Esophagus muscularis mucosa (tissue), 4 donors: ENCODE measurements around the gene SURF4. TPM values are rescaled to one million over a fixed set of nuclear protein-coding genes. Genes with fewer than 3 reads are reported as not detected.

ENCODE experiments used
- DNase-seq: peaks from one replicate; pipeline ENCODE4 v3.0.0-alpha.2; 2017; ENCODE audit errors: extremely low spot score
- H3K27ac ChIP-seq, 4 donors: fragments of 200-600 bp; sonication (generic); replicated peaks in 1 of 4; 1 replicate in 3 of 4; 2 replicates in 1 of 4; pipeline ENCODE4 v1.5.1; 2016 to 2019; ENCODE audit warnings: mild to moderate bottlenecking in 1 of 4
- H3K27me3 ChIP-seq, 4 donors: fragments of 200-600 bp; sonication (generic); one replicate each; pipeline versions ENCODE4 v1.5.1 to v1.6.0; 2016 to 2019
- H3K36me3 ChIP-seq, 4 donors: fragments of 200-600 bp; sonication (generic); one replicate each; pipeline ENCODE4 v1.5.1; 2016 to 2019
- H3K4me1 ChIP-seq, 4 donors: fragments of 200-600 bp; sonication (generic); one replicate each; pipeline ENCODE4 v1.5.1; 2016 to 2019
- H3K4me3 ChIP-seq, 4 donors: fragments of 200-600 bp; sonication (generic); 1 replicate in 2 of 4; 2 replicates in 2 of 4; pipeline ENCODE4 v1.5.1; 2016 to 2019; ENCODE audit warnings: mild to moderate bottlenecking in 4 of 4, moderate library complexity in 1 of 4
- H3K9me3 ChIP-seq, 4 donors: fragments of 200-600 bp; sonication (generic); 1 replicate in 3 of 4; 2 replicates in 1 of 4; pipeline ENCODE4 v1.5.1; 2016 to 2019
- CTCF ChIP-seq, 3 experiments: fragments of 200-600 bp in 2 of 3; fragments of 450-650 bp in 1 of 3; sonication (generic) in 2 of 3; IDR thresholded peaks; one replicate each; pipeline ENCODE4 v1.5.1; 2017 to 2019; ENCODE audit warnings: antibody characterized with exemption in 3 of 3, mild to moderate bottlenecking in 2 of 3, moderate library complexity in 1 of 3
- EP300 ChIP-seq: sonication (generic); formaldehyde crosslinking; IDR thresholded peaks from one replicate; pipeline ENCODE4 v1.6.1; 2017; ENCODE audit warnings: antibody characterized with exemption
- POLR2A ChIP-seq: fragments of 450-650 bp; IDR thresholded peaks from one replicate; pipeline ENCODE4 v1.6.1; 2017; ENCODE audit warnings: antibody characterized with exemption, moderate library complexity, mild to moderate bottlenecking, low read depth
- POLR2AphosphoS5 ChIP-seq, 2 donors: sonication (generic); formaldehyde crosslinking; IDR thresholded peaks; one replicate each; pipeline ENCODE4 v1.6.1; 2017; ENCODE audit warnings: antibody characterized with exemption in 2 of 2
- WGBS: methylation state at CpG from one replicate; pipeline ENCODE4 v1.1.5; 2018; 5-methylcytosine and 5-hydroxymethylcytosine counted together
- intact Hi-C: fragments of 100-400 bp; cut with DNase I; formaldehyde crosslinking; loops from one replicate; pipeline ENCODE4 v1.15.1; 2023
- total RNA-seq, 4 donors: library from RNA; depleted of rRNA; stranded (reverse); fragments of >200 nt; gene quantifications; one replicate each; pipeline versions ENCODE4 v1.1.0 to v1.2.1, GENCODE V29; 2016

SURF4 gene
- total RNA-seq, 4 donors from 2014 or later: 83.9 to 139 (median 127) TPM

GRCh38 chr9:133347985-133348717 lies 27.7 kb downstream of the SURF4 start, which contains the start of the genes MED22 and RPL7A:
MED22 (minus strand) TSS chr9:133348131; CDS start chr9:133346662, 1,469 bp downstream.
RPL7A (plus strand) TSS chr9:133348218; CDS start chr9:133348244, 26 bp downstream.
- peak; percentile 98 for DNase-seq
- Histone ChIP-seq H3K4me1 (peaks cover 25 to 45% (median 41%) of the 10 kb centered on the region in 4 donors), H3K4me3 (peak within 1 kb of the TSS; percentile 93 to 99 (median 96)), H3K27ac (peak within 1 kb of the TSS; percentile 90 to 96 (median 94)), H3K36me3 (peaks cover 47 to 77% (median 73%) of the 10 kb centered on the region in 4 donors), H3K27me3 (no peaks in the 10 kb centered on the region), H3K9me3 (no peaks in the 10 kb centered on the region)
- TF ChIP-seq EP300 (no peak), CTCF (IDR thresholded peaks at IDR 0.05) (peak in 2 of 3 experiments; percentile 4 to 27), POLR2AphosphoS5 (IDR thresholded peaks at IDR 0.05) (peak; percentile 95 to 98), POLR2A (peak; percentile 89)
- intact Hi-C loops: no loop called here
- WGBS: 0% methylated on average over 34 of the region's 64 CpGs

GRCh38 chr9:133347515-133347984 lies 28.3 kb downstream of the SURF4 start:
- no peak for DNase-seq
- H3K4me1 ChIP-seq: peaks cover 25 to 48% (median 41%) of the 10 kb centered on the region in 4 donors
- peak overlapping the region; percentile 90 to 96 (median 94) for H3K27ac ChIP-seq
- 0% methylated on average over 13 of the region's 41 CpGs for WGBS
- H3K4me3 ChIP-seq: peak overlapping the region; percentile 93 to 99 (median 96)
- no peak for TF ChIP-seq EP300
- TF ChIP-seq CTCF (IDR thresholded peaks at IDR 0.05): no peak
- no peak for TF ChIP-seq POLR2A
- no peak for TF ChIP-seq POLR2AphosphoS5 (IDR thresholded peaks at IDR 0.05)
- intact Hi-C loops: no loop called here
- H3K27me3 ChIP-seq: no peaks in the 10 kb centered on the region
- no peaks in the 10 kb centered on the region for H3K9me3 ChIP-seq
- H3K36me3 ChIP-seq: peaks cover 52 to 77% (median 73%) of the 10 kb centered on the region in 4 donors

GRCh38 chr9:133346021-133346785 lies 29.7 kb downstream of the SURF4 start:
- 47% methylated on average over 14 of the region's 15 CpGs for WGBS
- intact Hi-C loops: no loop called here
- H3K36me3 ChIP-seq: peaks cover 47 to 77% (median 73%) of the 10 kb centered on the region in 4 donors
- H3K9me3 ChIP-seq: no peaks in the 10 kb centered on the region
- TF ChIP-seq POLR2A: no peak
- no peak for TF ChIP-seq POLR2AphosphoS5 (IDR thresholded peaks at IDR 0.05)
- no peak for TF ChIP-seq CTCF (IDR thresholded peaks at IDR 0.05)
- no peak for TF ChIP-seq EP300
- DNase-seq: no peak
- H3K4me1 ChIP-seq: peaks cover 25 to 55% (median 50%) of the 10 kb centered on the region in 4 donors
- peak overlapping the region; percentile 93 to 99 (median 96) for H3K4me3 ChIP-seq
- H3K27me3 ChIP-seq: no peaks in the 10 kb centered on the region
- peak overlapping the region; percentile 90 to 96 (median 94) for H3K27ac ChIP-seq

- TF ChIP-seq POLR2AphosphoS5 (IDR thresholded peaks at IDR 0.05) (no peak), CTCF (IDR thresholded peaks at IDR 0.05) (no peak), POLR2A (no peak), EP300 (no peak)
- H3K4me1 ChIP-seq: peaks cover 25 to 55% (median 50%) of the 10 kb centered on the region in 4 donors
- peak overlapping the region in 1 of 4 donors; percentile 90 for H3K27ac ChIP-seq
- no peak for DNase-seq
- H3K27me3 ChIP-seq: no peaks in the 10 kb centered on the region
- no peaks in the 10 kb centered on the region for H3K9me3 ChIP-seq
- H3K4me3 ChIP-seq: no peak overlapping the region
- peaks cover 45 to 77% (median 73%) of the 10 kb centered on the region in 4 donors for H3K36me3 ChIP-seq
- WGBS: 88% methylated on average over 6 of the region's 6 CpGs
- intact Hi-C loops: no loop called here
These were observed 30.3 kb downstream of the SURF4 start for GRCh38 chr9:133345596-133345995.
